OCI-LY7 (cell line): ENCODE measurements around the gene C1orf105. TPM values are rescaled to one million over a fixed set of nuclear protein-coding genes. Genes with fewer than 3 reads are reported as not detected.

Experiments
- BruUV-seq: library from RNA; stranded (reverse); fragments of 400-500 nt; replicated peaks from 2 replicates; lab custom pipeline; 2021; lab: Mats Ljungman, UMichigan
- CTCF ChIA-PET: fragments of 300-600 bp; sonication (Branson Sonifier 250); formaldehyde crosslinking; loops from one replicate; lab custom pipeline; 2022; ENCODE audit warnings: antibody characterized with exemption; ENCODE audit not compliant: unreplicated experiment; lab: Charles Lee
- POLR2A ChIA-PET: fragments of 300-600 bp; sonication (Branson Sonifier 250); formaldehyde crosslinking; loops from one replicate; lab custom pipeline; 2022; ENCODE audit warnings: antibody characterized with exemption; lab: Charles Lee
- DNase-seq: peaks from one replicate; pipeline ENCODE4 v3.0.0-alpha.2; 2015; ENCODE audit warnings: low spot score
- H2AFZ ChIP-seq: fragments of 200-600 bp; sonication (generic), shearing (Covaris generic); 2 replicates; pipeline ENCODE4 v1.6.1; 2014; ENCODE audit warnings: mild to moderate bottlenecking, antibody characterized with exemption, low read length, moderate library complexity
- H3K27ac ChIP-seq: fragments of 200-600 bp; sonication (generic); 2 replicates; pipeline ENCODE4 v1.5.1; 2014; ENCODE audit warnings: mixed run types, low read depth, mild to moderate bottlenecking, moderate library complexity, low read length, inconsistent platforms; ENCODE audit not compliant: poor library complexity, severe bottlenecking
- H3K36me3 ChIP-seq: fragments of 200-600 bp; sonication (generic); 2 replicates; pipeline ENCODE4 v1.6.1; 2014; ENCODE audit warnings: mild to moderate bottlenecking, antibody characterized with exemption, low read length, moderate library complexity, mixed read lengths; ENCODE audit not compliant: insufficient read depth
- H3K4me1 ChIP-seq: fragments of 200-600 bp; sonication (generic); 2 replicates; pipeline ENCODE4 v1.5.1; 2014; ENCODE audit warnings: mild to moderate bottlenecking, low read length; ENCODE audit not compliant: insufficient read depth, poor library complexity, severe bottlenecking
- H3K4me2 ChIP-seq: fragments of 200-600 bp; sonication (generic); 2 replicates; pipeline ENCODE4 v1.6.1; 2014; ENCODE audit warnings: mild to moderate bottlenecking, low read length
- H3K4me3 ChIP-seq: fragments of 200-600 bp; sonication (generic); 2 replicates; pipeline ENCODE4 v1.5.1; 2014; ENCODE audit warnings: mild to moderate bottlenecking, low read depth, low read length; ENCODE audit not compliant: poor library complexity, severe bottlenecking
- H3K79me2 ChIP-seq: fragments of 200-600 bp; sonication (generic); 2 replicates; pipeline ENCODE4 v1.6.1; 2016; ENCODE audit warnings: low read depth, mild to moderate bottlenecking, low read length, moderate library complexity, mixed read lengths; ENCODE audit not compliant: insufficient read depth
- H3K9me2 ChIP-seq: fragments of 200-600 bp; sonication (generic); 2 replicates; pipeline ENCODE4 v1.6.1; 2016; ENCODE audit warnings: mild to moderate bottlenecking, low read length, mixed read lengths; ENCODE audit not compliant: insufficient read depth
- H3K9me3 ChIP-seq: fragments of 200-600 bp; sonication (generic); 2 replicates; pipeline ENCODE4 v1.6.1; 2014; ENCODE audit warnings: mild to moderate bottlenecking, mixed run types, low read length, mixed read lengths
- H4K20me1 ChIP-seq: fragments of 200-600 bp; sonication (generic); 2 replicates; pipeline ENCODE4 v1.6.1; 2014; ENCODE audit warnings: mild to moderate bottlenecking, antibody characterized with exemption, low read length, moderate library complexity, mixed read lengths; ENCODE audit not compliant: insufficient read depth
- EZH2phosphoT487 ChIP-seq: fragments of 200-600 bp; sonication (generic); IDR thresholded peaks from 2 replicates; pipeline ENCODE4 v1.6.1; 2018; ENCODE audit warnings: low read depth, borderline replicate concordance, mild to moderate bottlenecking, mixed run types, antibody characterized with exemption, low read length, moderate library complexity, mixed read lengths
- intact Hi-C: fragments of 100-400 bp; cut with micrococcal nuclease; formaldehyde crosslinking; loops from one replicate; pipeline ENCODE4 v1.10.0; 2022; ENCODE audit not compliant: unreplicated experiment
- total RNA-seq, 2 experiments: library from RNA; depleted of rRNA in 1 of 2; stranded (reverse); fragments of >200 nt in 1 of 2; shearing (Covaris generic) in 1 of 2; gene quantifications; 2 replicates each; pipeline ENCODE4 v1.2.3, GENCODE V29; 2014 to 2022
- TF ChIP-seq, protein P1 (sequence below): fragments of 200-600 bp; sonication (generic); conservative IDR thresholded peaks from 2 replicates; pipeline ENCODE4 v1.5.1; 2014; ENCODE audit warnings: mild to moderate bottlenecking, antibody characterized with exemption, low read length, moderate library complexity, mixed read lengths

C1orf105 gene
- total RNA-seq, 2 experiments from 2014 or later = not detected

- no TSS peak for BruUV-seq
- peaks cover 15% of the 10 kb centered on the region for H3K36me3 ChIP-seq
- H3K27ac ChIP-seq = no peak overlapping the region
- intact Hi-C loops = loop anchor here (5.0 kb wide), 1 partner anchor 440 kb away; no protein-coding TSS in a partner anchor
- peak overlapping the region; percentile 82 for H3K4me2 ChIP-seq
- ChIA-PET POLR2A (interaction anchor here (1.3 kb wide), 1 partner anchor 34 kb away, joined by 3 read pairs; no protein-coding TSS in a partner anchor), CTCF (no interaction called here)
- TF ChIP-seq, protein P1, sequence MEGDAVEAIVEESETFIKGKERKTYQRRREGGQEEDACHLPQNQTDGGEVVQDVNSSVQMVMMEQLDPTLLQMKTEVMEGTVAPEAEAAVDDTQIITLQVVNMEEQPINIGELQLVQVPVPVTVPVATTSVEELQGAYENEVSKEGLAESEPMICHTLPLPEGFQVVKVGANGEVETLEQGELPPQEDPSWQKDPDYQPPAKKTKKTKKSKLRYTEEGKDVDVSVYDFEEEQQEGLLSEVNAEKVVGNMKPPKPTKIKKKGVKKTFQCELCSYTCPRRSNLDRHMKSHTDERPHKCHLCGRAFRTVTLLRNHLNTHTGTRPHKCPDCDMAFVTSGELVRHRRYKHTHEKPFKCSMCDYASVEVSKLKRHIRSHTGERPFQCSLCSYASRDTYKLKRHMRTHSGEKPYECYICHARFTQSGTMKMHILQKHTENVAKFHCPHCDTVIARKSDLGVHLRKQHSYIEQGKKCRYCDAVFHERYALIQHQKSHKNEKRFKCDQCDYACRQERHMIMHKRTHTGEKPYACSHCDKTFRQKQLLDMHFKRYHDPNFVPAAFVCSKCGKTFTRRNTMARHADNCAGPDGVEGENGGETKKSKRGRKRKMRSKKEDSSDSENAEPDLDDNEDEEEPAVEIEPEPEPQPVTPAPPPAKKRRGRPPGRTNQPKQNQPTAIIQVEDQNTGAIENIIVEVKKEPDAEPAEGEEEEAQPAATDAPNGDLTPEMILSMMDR = no peak
- no peak for TF ChIP-seq EZH2phosphoT487
- no peak for DNase-seq
- peaks cover 6% of the 10 kb centered on the region; the same call in 1 of the 2 replicates for H4K20me1 ChIP-seq
- peaks cover 11% of the 10 kb centered on the region; the same call in 1 of the 2 replicates for H3K79me2 ChIP-seq
- no peaks in the 10 kb centered on the region for H3K9me3 ChIP-seq
- H2AFZ ChIP-seq = no peak overlapping the region
- H3K4me3 ChIP-seq = peak overlapping the region; percentile 86
- H3K4me1 ChIP-seq = peaks cover 8% of the 10 kb centered on the region
- no peaks in the 10 kb centered on the region for H3K9me2 ChIP-seq
Observed at GRCh38 chr1:172442404-172442803, 21.9 kb downstream of the C1orf105 start.

GRCh38 chr1:172442843-172443565 lies 22.5 kb downstream of the C1orf105 start:
- Histone ChIP-seq H3K36me3 (peaks cover 15% of the 10 kb centered on the region), H3K4me1 (peaks cover 8% of the 10 kb centered on the region), H3K9me3 (no peaks in the 10 kb centered on the region), H3K27ac (no peak overlapping the region), H4K20me1 (peaks cover 6% of the 10 kb centered on the region; the same call in 1 of the 2 replicates), H3K79me2 (peaks cover 11% of the 10 kb centered on the region; the same call in 1 of the 2 replicates), H3K4me2 (peak overlapping the region; percentile 82), H2AFZ (peak overlapping the region; percentile 75), H3K9me2 (no peaks in the 10 kb centered on the region), H3K4me3 (peak overlapping the region; percentile 86)
- intact Hi-C loops = loop anchor here (5.0 kb wide), 1 partner anchor 441 kb away; no protein-coding TSS in a partner anchor
- ChIA-PET POLR2A (interaction anchor here (0.7 to 1.3 kb wide), 5 partner anchors 35 to 1779 kb away, joined by 3 to 5 read pairs (median 3); no protein-coding TSS in a partner anchor), CTCF (interaction anchor here (0.5 kb wide), 1 partner anchor 40 kb away, joined by 3 read pairs; no protein-coding TSS in a partner anchor)
- BruUV-seq = no TSS peak
- no peak for DNase-seq
- TF ChIP-seq, protein P1 = no peak
- no peak for TF ChIP-seq EZH2phosphoT487
